SU-DHL-6 (cell line): Measurements from ENCODE around the gene VSX2.

ENCODE experiments used
- CTCF ChIP-seq: fragments of 200-600 bp; sonication (generic); IDR thresholded peaks from one replicate; pipeline ENCODE4 v1.5.1; 2017; ENCODE audit warnings: antibody characterized with exemption, mild to moderate bottlenecking, low read length, moderate library complexity; ENCODE audit not compliant: insufficient read depth, poor library complexity, severe bottlenecking
- EZH2phosphoT487 ChIP-seq: fragments of 200-600 bp; sonication (generic), shearing (Covaris generic); conservative IDR thresholded peaks from 2 replicates; pipeline ENCODE4 v1.6.1; 2018; ENCODE audit warnings: mild to moderate bottlenecking, antibody characterized with exemption, low read length, moderate library complexity, mixed read lengths

GRCh38 chr14:74235017-74235416 is 4.2 kb upstream of the VSX2 start:
- TF ChIP-seq CTCF (no peak), EZH2phosphoT487 (no peak)
